Head of caudate nucleus (tissue), 42 donors: ENCODE measurements around the gene HOGA1.

Source experiments
- DNase-seq, 42 donors: peaks; one replicate each; pipeline versions ENCODE4 v3.0.0 to v3.0.0-alpha.2; 2020 to 2021; ENCODE audit warnings: mixed read lengths in 7 of 42
- intact Hi-C: fragments of 100-400 bp; cut with DNase I; formaldehyde crosslinking; loops from one replicate; pipeline ENCODE4 v1.15.0; 2022

Gene HOGA1

GRCh38 chr10:97584060-97584797, at the start of gene HOGA1:
HOGA1 (plus strand) TSS chr10:97584389; CDS start chr10:97584704, 315 bp downstream.
- peak; percentile 71 to 98 (median 90) for DNase-seq
- intact Hi-C loops = no loop called here

GRCh38 chr10:97534746-97535367, 49.3 kb upstream of the HOGA1 start:
- DNase-seq = peak in 40 of 42 donors; percentile 20 to 86 (median 65)
- intact Hi-C loops = no loop called here

- peak in 1 of 42 donors; percentile 16 for DNase-seq
- intact Hi-C loops = no loop called here
These were observed 46.9 kb upstream of the HOGA1 start for GRCh38 chr10:97537186-97537869.

GRCh38 chr10:97538411-97538810, 45.8 kb upstream of the HOGA1 start:
- peak in 8 of 42 donors; percentile 26 to 56 (median 42) for DNase-seq
- intact Hi-C loops = no loop called here

- intact Hi-C loops = no loop called here
- DNase-seq = peak in 1 of 42 donors; percentile 26
These were observed 45.4 kb upstream of the HOGA1 start for GRCh38 chr10:97538839-97539238.

GRCh38 chr10:97539523-97540200, 44.5 kb upstream of the HOGA1 start:
- intact Hi-C loops = no loop called here
- DNase-seq = peak in 1 of 42 donors; percentile 19

GRCh38 chr10:97540669-97541500, 43.3 kb upstream of the HOGA1 start:
- intact Hi-C loops = no loop called here

GRCh38 chr10:97542169-97543024, 41.8 kb upstream of the HOGA1 start:
- intact Hi-C loops = no loop called here

More at GRCh38 chr10:97540669-97541500, 43.3 kb upstream of the HOGA1 start:
- DNase-seq = peak in 2 of 42 donors; percentile 28 to 49

GRCh38 chr10:97543025-97543546, 41.1 kb upstream of the HOGA1 start:
- intact Hi-C loops = no loop called here
- DNase-seq = peak; percentile 73 to 98 (median 89)

More at GRCh38 chr10:97542169-97543024, 41.8 kb upstream of the HOGA1 start:
- peak in 41 of 42 donors; percentile 32 to 94 (median 70) for DNase-seq

- DNase-seq = peak in 1 of 42 donors; percentile 25
- intact Hi-C loops = no loop called here
These were observed 37.5 kb upstream of the HOGA1 start for GRCh38 chr10:97546456-97547270.

- no peak for DNase-seq
- intact Hi-C loops = no loop called here
These were observed 37.0 kb upstream of the HOGA1 start for GRCh38 chr10:97547271-97547600.

- intact Hi-C loops = no loop called here
- no peak for DNase-seq
These were observed 36.2 kb upstream of the HOGA1 start for GRCh38 chr10:97547962-97548361.

- intact Hi-C loops = no loop called here
- DNase-seq = peak in 1 of 42 donors; percentile 22
These were observed 35.2 kb upstream of the HOGA1 start for GRCh38 chr10:97548828-97549455.

- peak; percentile 28 to 87 (median 70) for DNase-seq
- intact Hi-C loops = loop anchor here (5.0 kb wide), 3 partner anchors 47 to 102 kb away; partner anchors contain the start of genes EXOSC1 and ZDHHC16
These were observed 34.4 kb upstream of the HOGA1 start for GRCh38 chr10:97549587-97550322.
